HG02981 (cell line): ENCODE data around the gene MICAL3.
"Not testable (repeated sequence)": the region's sequence is repeated elsewhere in the genome, so short reads cannot be mapped to it uniquely, and the experiment has no call there.

Source experiments
- ATAC-seq: cut with Tn5 transposase; IDR thresholded peaks from one replicate; pipeline ENCODE4 v1.9.1; 2021; ENCODE audit warnings: mild to moderate bottlenecking, moderate library complexity; ENCODE audit not compliant: unreplicated experiment

MICAL3 gene

DNA sequence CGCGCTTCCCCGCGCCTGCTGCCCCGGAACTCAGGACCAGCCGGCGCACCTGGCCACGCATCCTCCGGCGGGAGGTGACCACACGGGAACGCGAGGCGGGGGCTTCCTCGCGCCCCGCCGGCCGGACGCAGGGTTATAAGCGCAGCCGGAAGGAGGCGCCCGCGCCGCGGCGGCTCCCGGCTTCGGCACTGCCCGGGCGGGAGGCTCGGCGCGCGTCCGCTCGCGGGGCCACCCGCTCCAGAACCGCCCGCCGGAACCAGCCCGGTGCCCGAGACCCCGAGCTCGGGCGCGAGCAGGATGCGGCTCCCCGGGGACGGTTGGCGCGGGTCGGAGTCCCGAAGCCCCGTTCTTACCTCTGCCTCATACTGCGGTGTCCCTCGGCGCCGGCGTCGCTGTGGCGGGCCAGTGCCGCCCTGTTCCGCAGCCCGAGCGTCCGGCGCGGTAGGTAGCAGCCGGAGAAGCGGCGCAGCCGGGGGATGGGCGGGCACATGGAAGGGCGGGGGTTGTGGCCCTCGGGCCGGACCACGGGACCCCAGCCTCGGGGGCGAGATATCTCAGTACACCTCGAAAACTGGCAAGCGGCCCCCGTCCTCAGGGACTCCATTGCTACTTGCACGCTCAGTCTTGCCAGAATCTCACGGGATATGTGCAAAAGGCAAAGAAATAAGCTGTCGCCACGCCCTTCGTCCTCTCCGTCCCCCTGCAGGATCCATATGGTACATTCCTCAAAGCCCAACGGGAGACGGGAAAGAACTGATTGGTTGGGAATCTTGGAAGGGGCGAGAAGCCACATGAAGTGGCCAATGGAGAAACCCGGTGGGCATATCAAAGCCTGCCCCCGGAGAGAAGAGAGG, 23.1 kb downstream of the MICAL3 start:
- no peak for ATAC-seq

GRCh38 chr22:18000441-18001039, 23.8 kb downstream of the MICAL3 start:
- ATAC-seq, result no peak

GRCh38 chr22:17999851-18000250, 24.5 kb downstream of the MICAL3 start:
- no peak for ATAC-seq

- ATAC-seq, result no peak
Observed at GRCh38 chr22:17998913-17999312, 25.4 kb downstream of the MICAL3 start.

DNA sequence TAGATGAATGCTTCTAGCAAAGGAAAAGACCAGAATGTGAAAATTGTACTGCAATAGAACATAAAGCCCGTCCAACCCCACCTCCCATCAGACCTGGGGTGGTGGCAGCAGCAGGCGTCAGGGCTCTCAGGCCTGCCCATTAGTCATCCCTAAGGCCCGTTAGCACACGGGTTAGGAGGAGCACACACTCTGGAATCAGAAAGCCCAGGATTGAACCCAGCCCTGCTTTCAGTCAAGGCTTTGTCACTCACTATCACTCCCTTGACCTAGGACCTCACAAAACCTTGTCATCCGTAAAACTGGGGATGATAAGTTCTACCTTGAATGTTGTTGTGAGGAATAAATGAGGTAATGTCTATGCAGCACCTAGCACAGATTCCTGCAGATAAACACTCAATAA, 26.9 kb downstream of the MICAL3 start:
- no peak for ATAC-seq

GRCh38 chr22:17995256-17995655, 29.1 kb downstream of the MICAL3 start:
- ATAC-seq, result not testable (repeated sequence)

DNA sequence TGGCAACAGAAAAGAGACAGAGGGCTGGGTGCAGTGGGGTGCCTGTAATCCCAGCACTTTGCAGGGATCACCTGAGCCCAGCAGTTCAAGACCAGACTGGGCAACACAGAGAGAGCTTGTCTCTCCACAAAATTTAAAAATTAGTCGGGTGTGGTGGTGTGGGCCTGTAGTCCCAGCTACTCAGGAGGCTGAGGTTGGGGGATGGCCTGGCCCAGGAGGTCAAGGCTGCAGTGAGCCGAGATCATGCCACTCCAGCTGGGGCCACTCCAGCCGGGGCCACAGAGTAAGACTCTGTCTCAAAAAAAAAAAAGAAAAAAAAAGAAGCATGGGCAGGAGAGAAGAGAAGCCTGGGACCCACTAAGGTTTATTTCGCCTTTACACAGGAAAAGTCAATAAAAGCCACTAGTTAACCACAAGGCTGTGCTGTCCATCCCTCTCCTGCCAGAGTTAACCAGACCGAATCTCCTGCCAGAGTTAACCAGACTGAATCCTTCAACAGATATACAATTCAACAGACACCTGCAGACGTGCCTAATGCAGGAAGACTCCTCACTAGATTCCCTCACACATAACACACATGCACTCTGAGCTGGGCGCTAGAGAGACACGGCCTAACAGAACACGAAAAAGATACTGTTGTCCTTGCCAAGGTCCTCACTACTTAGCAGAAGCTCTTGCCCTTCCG, 29.8 kb downstream of the MICAL3 start:
- no peak for ATAC-seq

DNA sequence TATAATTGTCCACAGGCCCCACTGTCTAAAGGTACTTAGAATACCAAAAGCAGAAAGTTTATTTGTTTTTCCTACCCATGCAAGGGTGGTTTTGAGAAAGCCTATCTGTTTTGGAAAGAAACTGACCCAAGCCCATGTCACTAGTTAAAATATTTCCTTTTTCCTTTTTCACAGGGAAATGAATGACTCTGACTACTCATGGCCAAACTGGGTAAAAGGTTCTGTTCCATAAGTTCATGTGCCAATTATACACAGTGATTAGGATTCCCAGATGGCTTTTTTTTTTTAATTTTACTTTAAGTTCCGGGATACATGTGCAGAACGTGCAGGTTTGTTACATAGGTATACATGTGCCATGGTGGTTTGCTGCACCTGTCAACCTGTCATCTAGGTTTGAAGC, 31.4 kb downstream of the MICAL3 start:
- not testable (repeated sequence) for ATAC-seq

GRCh38 chr22:17991992-17992391, 32.4 kb downstream of the MICAL3 start:
- not testable (repeated sequence) for ATAC-seq

- no peak for ATAC-seq
Observed at GRCh38 chr22:17990942-17991341, 33.4 kb downstream of the MICAL3 start.

DNA sequence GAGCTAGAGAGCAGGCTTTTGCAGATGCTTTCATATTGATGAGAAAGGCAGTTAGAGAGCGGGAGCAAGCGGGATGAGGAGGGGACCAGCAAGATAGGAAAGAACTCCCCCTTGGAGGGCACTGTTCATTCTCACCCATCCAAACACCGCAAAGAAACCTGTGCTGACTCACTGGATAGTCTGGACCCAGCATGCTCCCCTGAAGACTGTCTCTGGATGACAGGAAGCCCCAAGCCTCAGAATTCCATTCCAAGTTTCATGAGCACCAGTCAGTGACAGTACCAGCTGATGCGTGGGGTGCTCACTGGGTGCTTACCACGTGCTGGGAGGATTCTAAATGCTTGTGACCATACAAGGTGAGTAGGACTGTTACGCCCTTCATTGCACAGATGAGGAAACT, 34.2 kb downstream of the MICAL3 start:
- ATAC-seq, result no peak

GRCh38 chr22:17988800-17989513, 35.4 kb downstream of the MICAL3 start:
- no peak for ATAC-seq

- no peak for ATAC-seq
Observed at GRCh38 chr22:17985606-17986005, 38.8 kb downstream of the MICAL3 start.

- ATAC-seq, result not testable (repeated sequence)
Observed at GRCh38 chr22:17985071-17985470, 39.3 kb downstream of the MICAL3 start.

GRCh38 chr22:17984114-17984513, 40.2 kb downstream of the MICAL3 start:
- ATAC-seq, result no peak

DNA sequence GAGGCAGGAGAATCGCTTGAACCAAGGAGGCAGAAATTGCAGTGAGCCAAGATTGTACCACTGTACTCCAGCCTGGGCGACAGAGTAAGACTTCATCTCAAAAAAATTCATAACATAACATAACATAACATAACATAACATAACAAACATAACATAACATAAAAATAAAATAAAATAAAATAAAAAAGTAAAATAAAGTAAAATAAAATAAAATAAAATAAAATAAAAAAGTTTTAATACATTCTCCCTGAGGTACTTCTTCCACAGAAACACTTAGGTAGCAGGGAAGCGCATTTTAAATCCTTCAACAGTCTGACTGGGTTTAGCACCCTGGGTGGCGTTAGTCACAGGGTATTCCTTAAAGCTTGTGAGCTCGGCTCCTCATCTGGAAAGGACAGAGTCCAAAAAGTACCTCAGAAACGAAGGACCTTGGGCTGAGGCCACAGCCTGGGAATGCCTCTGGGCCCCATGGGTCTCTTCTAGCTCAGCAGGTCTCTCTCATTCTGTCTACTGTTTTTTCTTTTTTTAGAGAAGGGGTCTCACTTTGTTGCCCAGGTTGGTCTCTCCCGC, 41.7 kb downstream of the MICAL3 start:
- no peak for ATAC-seq

DNA sequence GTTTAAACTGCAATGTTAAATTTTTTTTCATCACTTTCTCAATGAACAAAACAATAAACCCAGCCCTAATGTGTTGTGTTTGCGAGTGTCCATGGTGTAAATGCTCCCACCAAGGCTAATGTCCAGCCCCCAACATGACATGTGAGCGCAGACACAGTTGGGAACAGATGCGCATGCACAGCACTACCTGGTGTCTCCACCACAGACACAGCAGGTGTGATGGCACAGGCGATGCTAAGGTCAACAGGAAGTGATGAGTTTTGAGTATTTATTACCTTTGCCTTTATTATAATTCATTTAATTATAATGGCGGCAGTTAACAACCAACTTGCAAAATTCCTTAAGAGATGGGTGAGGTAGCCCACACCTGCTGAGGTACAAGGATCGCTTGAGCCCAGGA, 42.9 kb downstream of the MICAL3 start:
- no peak for ATAC-seq

DNA sequence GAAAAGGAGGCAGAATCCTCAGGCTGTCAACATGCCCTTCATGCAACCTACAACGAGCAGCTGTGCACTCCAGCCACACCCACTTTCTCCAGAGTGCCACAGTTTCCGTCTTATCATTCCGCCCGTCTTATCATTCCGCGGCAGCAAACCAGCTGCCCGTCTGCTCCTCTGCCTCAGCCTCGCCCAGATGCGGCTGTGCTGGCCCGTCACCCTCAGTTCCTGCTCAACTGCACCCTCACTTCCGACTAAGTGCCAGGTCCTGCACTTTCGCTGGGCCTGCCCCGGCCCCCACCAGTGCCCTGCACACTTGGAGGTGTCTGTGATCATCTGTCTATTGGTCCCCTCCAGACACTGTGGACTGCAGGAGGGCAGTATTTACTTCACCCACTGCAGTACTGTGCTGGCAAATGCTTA, 43.7 kb downstream of the MICAL3 start:
- no peak for ATAC-seq

DNA sequence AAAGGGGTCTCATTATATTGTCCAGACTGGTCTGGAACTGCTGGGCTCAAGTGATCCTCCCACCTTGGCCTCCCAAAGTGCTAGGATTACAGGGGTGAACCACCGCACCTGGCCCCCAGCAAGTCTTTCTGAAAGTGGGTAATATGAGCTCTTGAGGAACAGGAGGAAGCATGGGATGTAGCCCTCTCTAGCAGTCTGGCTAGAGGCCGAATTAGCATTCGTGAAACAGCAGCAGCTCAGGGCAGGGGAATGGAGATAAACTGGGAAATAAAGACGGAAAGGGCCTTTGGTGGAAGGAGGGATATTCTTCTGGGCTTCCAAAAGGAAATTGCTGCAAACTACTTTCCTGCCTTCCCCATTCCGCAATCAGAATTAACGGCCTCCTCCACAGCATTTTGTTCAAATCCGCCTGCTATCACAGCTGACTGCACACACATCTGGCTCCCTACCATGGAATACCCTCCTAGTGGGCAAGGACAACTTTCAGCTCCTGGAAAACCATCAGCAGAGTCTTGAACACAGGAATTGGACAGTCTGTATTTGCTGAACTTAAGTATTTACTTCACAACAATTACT, 44.3 kb downstream of the MICAL3 start:
- no peak for ATAC-seq

DNA sequence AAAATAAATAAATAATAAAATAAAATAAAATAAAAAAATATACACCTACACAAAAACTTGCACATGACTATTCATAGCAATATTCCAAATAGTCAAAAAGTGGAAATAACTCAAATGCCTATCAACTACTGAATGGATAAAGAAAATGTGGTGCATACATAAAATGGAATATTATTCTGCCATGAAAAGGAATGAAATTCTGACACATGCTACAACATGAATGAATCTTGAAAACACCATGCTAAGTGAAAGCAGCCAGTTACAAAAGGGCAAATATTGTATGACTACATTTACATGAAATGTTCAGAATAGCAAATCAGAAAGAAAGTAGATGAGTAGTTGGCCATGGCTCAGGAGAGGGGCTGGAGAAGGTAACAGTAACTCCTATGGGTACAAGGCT, 46.3 kb downstream of the MICAL3 start:
- ATAC-seq, result no peak

DNA sequence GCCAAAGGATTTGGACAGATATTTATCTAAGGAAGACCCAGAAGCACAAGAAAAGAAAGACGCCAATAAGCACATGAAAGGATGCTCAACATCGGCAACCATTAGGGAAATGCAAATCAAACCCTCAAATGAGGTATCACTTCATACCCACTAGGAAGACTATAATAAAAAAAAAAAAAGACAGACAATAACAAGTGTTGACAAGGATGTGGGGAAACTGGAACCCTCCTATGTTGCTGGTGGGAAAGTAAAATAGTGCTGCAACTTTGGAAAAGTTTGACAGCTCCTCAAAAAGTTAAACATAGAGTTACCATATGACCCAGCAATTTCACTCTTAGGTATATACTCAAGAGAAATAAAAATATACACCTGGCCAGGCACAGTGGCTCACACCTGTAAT, 47.0 kb downstream of the MICAL3 start:
- ATAC-seq, result no peak
